ENCODE results near the gene TRIM72. TPM values are rescaled to one million over a fixed set of nuclear protein-coding genes. Genes with fewer than 3 reads are reported as not detected.

TRIM72 gene
- total RNA-seq, 1 experiment from 2014 or later: 1.8 TPM

GRCh38 chr16:31181102-31181830 is 32.7 kb upstream of the TRIM72 start:
- H3K4me1 Mint-ChIP-seq: peaks cover 38% of the 10 kb centered on the region
- ATAC-seq (no peak), DNase-seq (ENCODE audit: low spot score) (peak; percentile 30)
- peak overlapping the region; percentile 94 for H3K27ac Mint-ChIP-seq
- peaks cover 53% of the 10 kb centered on the region for H3K36me3 Mint-ChIP-seq
- no peaks in the 10 kb centered on the region for H3K27me3 Mint-ChIP-seq (ENCODE audit: low read depth)
- ChIA-PET POLR2A (interaction anchor here (0.8 to 3.5 kb wide), 13 partner anchors 8 to 86 kb away, joined by 3 to 24 read pairs (median 6); partner anchors contain the start of genes KAT8, PRSS8 and PYCARD), CTCF (interaction anchor here (1.6 kb wide), 2 partner anchors 139 to 228 kb away, joined by 3 to 4 read pairs; no protein-coding TSS in a partner anchor)
- no peak for TF ChIP-seq ZNF219 (CRISPR knock-in tag; IDR thresholded peaks at IDR 0.05; ENCODE audit: borderline replicate concordance)
- no peak for TF ChIP-seq PREB (CRISPR knock-in tag; IDR thresholded peaks at IDR 0.05; ENCODE audit: borderline replicate concordance)
- no peak for TF ChIP-seq GABPB1 (CRISPR knock-in tag; IDR thresholded peaks at IDR 0.05)
- TF ChIP-seq ZNF423 (CRISPR knock-in tag; IDR thresholded peaks at IDR 0.05): no peak
- TF ChIP-seq ZNF396 (CRISPR knock-in tag; IDR thresholded peaks at IDR 0.05; ENCODE audit: borderline replicate concordance): no peak
- TF ChIP-seq PRDM15 (CRISPR knock-in tag; IDR thresholded peaks at IDR 0.05): no peak
- TF ChIP-seq NFE2L1 (CRISPR knock-in tag; IDR thresholded peaks at IDR 0.05): no peak
- TF ChIP-seq OVOL2 (CRISPR knock-in tag; IDR thresholded peaks at IDR 0.05; ENCODE audit: borderline replicate concordance): no peak
- no peaks in the 10 kb centered on the region for H3K9me3 Mint-ChIP-seq
- peak overlapping the region; percentile 95 for H3K4me3 Mint-ChIP-seq

- no peaks in the 10 kb centered on the region for H3K27me3 Mint-ChIP-seq (ENCODE audit: low read depth)
- TF ChIP-seq GRHL2 (CRISPR knock-in tag; IDR thresholded peaks at IDR 0.05; ENCODE audit: insufficient replicate concordance, severe bottlenecking) (no peak), ZNF423 (CRISPR knock-in tag; IDR thresholded peaks at IDR 0.05) (no peak)
- peak overlapping the region; percentile 95 for H3K4me3 Mint-ChIP-seq
- POLR2A ChIA-PET: interaction anchor here (1.0 to 2.4 kb wide), 4 partner anchors 10 to 40 kb away, joined by 3 to 8 read pairs (median 4); no protein-coding TSS in a partner anchor
- no peak for ATAC-seq
- H3K9me3 Mint-ChIP-seq: no peaks in the 10 kb centered on the region
- H3K27ac Mint-ChIP-seq: peak overlapping the region; percentile 79
- peaks cover 45% of the 10 kb centered on the region for H3K4me1 Mint-ChIP-seq
- CTCF ChIA-PET: interaction anchor here (0.5 to 1.1 kb wide), 3 partner anchors 21 to 255 kb away, joined by 3 to 6 read pairs (median 4); no protein-coding TSS in a partner anchor
- peaks cover 64% of the 10 kb centered on the region for H3K36me3 Mint-ChIP-seq
- DNase-seq (ENCODE audit: low spot score): no peak
Observed at GRCh38 chr16:31182391-31182790, 31.5 kb upstream of the TRIM72 start.

GRCh38 chr16:31183432-31184428 is 30.2 kb upstream of the TRIM72 start:
- Mint-ChIP-seq H3K27me3 (ENCODE audit: low read depth) (no peaks in the 10 kb centered on the region), H3K9me3 (no peaks in the 10 kb centered on the region), H3K4me1 (peaks cover 42% of the 10 kb centered on the region), H3K36me3 (peaks cover 78% of the 10 kb centered on the region), H3K27ac (peak overlapping the region; percentile 93), H3K4me3 (peak overlapping the region; percentile 43)
- DNase-seq (ENCODE audit: low spot score) (no peak), ATAC-seq (no peak)
- ChIA-PET POLR2A (interaction anchor here (0.7 to 2.4 kb wide), 6 partner anchors 9 to 277 kb away, joined by 3 to 8 read pairs (median 5); partner anchors contain the start of gene PYCARD), CTCF (interaction anchor here (0.6 to 1.1 kb wide), 3 partner anchors 32 to 259 kb away, joined by 3 to 5 read pairs (median 4); partner anchors contain the start of gene ZNF843)
- peak; percentile 51; the same call in 1 of the 2 replicates for TF ChIP-seq NFATC4 (CRISPR knock-in tag; IDR thresholded peaks at IDR 0.05)
- TF ChIP-seq ESRRA (CRISPR knock-in tag; IDR thresholded peaks at IDR 0.05; ENCODE audit: borderline replicate concordance): no peak
- no peak for TF ChIP-seq MYBL2 (CRISPR knock-in tag; IDR thresholded peaks at IDR 0.05)
- TF ChIP-seq ETV6 (CRISPR knock-in tag; IDR thresholded peaks at IDR 0.05): no peak
- TF ChIP-seq KAT7 (CRISPR knock-in tag; IDR thresholded peaks at IDR 0.05; ENCODE audit: borderline replicate concordance): no peak
